CD4-positive, alpha-beta T cell (primary cell): ENCODE data around the gene ATP5MC3. TPM values are rescaled to one million over a fixed set of nuclear protein-coding genes. Genes with fewer than 3 reads are reported as not detected.

Experiments used
- ATAC-seq: fragments of 200-7000 bp; cut with Tn5 transposase; one replicate; pipeline ENCODE4 v1.10.0; 2022; ENCODE audit warnings: mild to moderate bottlenecking; ENCODE audit not compliant: poor library complexity
- CTCF ChIA-PET: fragments of 350-600 bp; sonication (Branson Sonifier 250); formaldehyde crosslinking; loops from one replicate; lab custom pipeline; 2021; ENCODE audit warnings: antibody characterized with exemption, inconsistent platforms; lab: Charles Lee
- POLR2A ChIA-PET: fragments of 350-600 bp; sonication (Branson Sonifier 250); formaldehyde crosslinking; loops from one replicate; lab custom pipeline; 2021; ENCODE audit warnings: antibody characterized with exemption, inconsistent platforms; lab: Charles Lee
- DNase-seq, 14 experiments: peaks; one replicate each; pipeline ENCODE4 v3.0.0-alpha.2; 2013 to 2020; ENCODE audit warnings: mixed read lengths in 2 of 14
- H3K27ac ChIP-seq, 2 donors: one replicate each; pipeline versions ENCODE4 v1.5.1 to v1.7.0; 2013; ENCODE audit warnings: low read length in 2 of 2, low read depth in 1 of 2, mild to moderate bottlenecking in 1 of 2
- H3K27me3 ChIP-seq, 2 experiments: 1 replicate in 1 of 2; 2 replicates in 1 of 2; pipeline versions ENCODE4 v1.6.1 to v1.7.0; 2013; ENCODE audit warnings: low read length in 2 of 2, control low read depth in 1 of 2, mild to moderate bottlenecking in 1 of 2, moderate library complexity in 1 of 2; ENCODE audit not compliant: insufficient read depth in 2 of 2, control insufficient read depth in 1 of 2
- H3K36me3 ChIP-seq: one replicate; pipeline ENCODE4 v1.6.1; 2013; ENCODE audit warnings: low read length, control low read depth; ENCODE audit not compliant: insufficient read depth
- H3K4me1 ChIP-seq: one replicate; pipeline ENCODE4 v1.6.1; 2013; ENCODE audit warnings: low read length, control low read depth; ENCODE audit not compliant: insufficient read depth
- H3K4me3 ChIP-seq: one replicate; pipeline ENCODE4 v1.5.1; 2013; ENCODE audit warnings: mild to moderate bottlenecking, low read length, moderate library complexity
- H3K9me3 ChIP-seq, 2 experiments: 1 replicate in 1 of 2; 2 replicates in 1 of 2; pipeline versions ENCODE4 v1.6.1 to v1.7.0; 2013; ENCODE audit warnings: low read length in 2 of 2, mild to moderate bottlenecking in 2 of 2, control low read depth in 1 of 2, moderate library complexity in 1 of 2; ENCODE audit not compliant: control insufficient read depth in 1 of 2, insufficient read depth in 1 of 2
- H3K27ac Mint-ChIP-seq: one replicate; pipeline ENCODE4 v1.8.0; 2020; ENCODE audit warnings: mixed read lengths
- H3K27me3 Mint-ChIP-seq: one replicate; pipeline ENCODE4 v1.8.0; 2021; ENCODE audit warnings: mixed read lengths
- H3K36me3 Mint-ChIP-seq: one replicate; pipeline ENCODE4 v1.8.0; 2021; ENCODE audit warnings: low read depth, mixed read lengths
- H3K4me1 Mint-ChIP-seq: one replicate; pipeline ENCODE4 v1.8.0; 2021; ENCODE audit warnings: low read depth, mixed read lengths
- H3K4me3 Mint-ChIP-seq: one replicate; pipeline ENCODE4 v1.8.0; 2020; ENCODE audit warnings: mild to moderate bottlenecking, mixed read lengths
- H3K9me3 Mint-ChIP-seq: one replicate; pipeline ENCODE4 v1.8.0; 2020; ENCODE audit warnings: mixed read lengths
- intact Hi-C, 2 experiments: fragments of 100-400 bp; cut with DNase I in 1 of 2; cut with micrococcal nuclease in 1 of 2; formaldehyde crosslinking; loops; one replicate each; pipeline versions ENCODE4 v1.15.1 to v1.9.0; 2023 to 2025; cut with DNase I, micrococcal nuclease
- total RNA-seq, 174 experiments: library from RNA in 2 of 174; stranded (reverse) in 2 of 174; gene quantifications; one replicate each; pipeline ENCODE4 v1.2.3 and lab custom pipeline; 2021 to 2026
- TF ChIP-seq, protein P1 (sequence below): fragments of 200-600 bp; IDR thresholded peaks from one replicate; pipeline ENCODE4 v1.8.0; 2022; ENCODE audit warnings: antibody characterized with exemption, mild to moderate bottlenecking

ATP5MC3 gene
- total RNA-seq, 2 experiments from 2014 or later: 79.5 to 81.6 TPM

DNA sequence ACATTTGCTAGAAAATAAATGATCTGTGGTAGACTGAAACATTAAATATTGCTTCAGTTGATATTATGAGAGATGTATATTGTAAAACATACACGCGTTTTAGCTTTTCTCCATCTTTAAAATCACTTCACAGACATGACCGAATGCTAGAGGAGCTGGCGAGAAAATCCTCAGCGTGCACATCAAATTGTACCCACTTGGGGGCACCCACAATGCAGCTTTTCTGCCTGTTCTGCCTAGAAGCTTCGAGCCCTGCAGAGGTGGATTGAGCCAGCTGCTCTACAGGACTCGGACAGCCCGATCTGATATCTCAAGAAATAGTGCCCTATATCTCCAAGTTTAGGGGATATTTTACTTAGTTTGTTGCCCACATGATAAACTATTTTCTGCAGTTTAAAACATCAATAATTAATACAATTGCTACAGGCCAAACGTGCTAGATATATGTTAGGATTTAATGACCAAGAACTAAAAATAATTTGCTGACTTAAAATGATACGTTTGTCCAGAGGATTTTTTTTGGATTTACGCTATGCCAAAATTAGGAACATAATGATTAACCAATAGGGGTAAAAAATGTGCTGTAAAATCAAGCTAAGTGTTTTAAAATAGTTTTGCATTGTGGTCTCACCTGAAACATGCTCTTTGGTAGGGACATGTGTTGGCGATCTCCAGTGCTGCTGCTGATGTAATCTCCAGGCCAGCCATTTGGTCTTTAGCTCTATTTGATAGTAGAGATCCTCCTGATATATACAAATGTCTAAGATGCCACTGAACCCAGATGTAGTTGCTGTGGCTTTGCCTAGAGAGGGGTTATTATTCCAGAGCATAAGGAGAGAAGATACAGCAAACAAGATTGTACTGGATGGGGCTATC, 22.3 kb upstream of the ATP5MC3 start:
- H3K36me3 Mint-ChIP-seq: no peaks in the 10 kb centered on the region
- intact Hi-C loops: loop anchor here in 1 of 2 experiments (5.0 kb wide), 1 partner anchor 52 kb away; no protein-coding TSS in a partner anchor
- TF ChIP-seq, protein P1, sequence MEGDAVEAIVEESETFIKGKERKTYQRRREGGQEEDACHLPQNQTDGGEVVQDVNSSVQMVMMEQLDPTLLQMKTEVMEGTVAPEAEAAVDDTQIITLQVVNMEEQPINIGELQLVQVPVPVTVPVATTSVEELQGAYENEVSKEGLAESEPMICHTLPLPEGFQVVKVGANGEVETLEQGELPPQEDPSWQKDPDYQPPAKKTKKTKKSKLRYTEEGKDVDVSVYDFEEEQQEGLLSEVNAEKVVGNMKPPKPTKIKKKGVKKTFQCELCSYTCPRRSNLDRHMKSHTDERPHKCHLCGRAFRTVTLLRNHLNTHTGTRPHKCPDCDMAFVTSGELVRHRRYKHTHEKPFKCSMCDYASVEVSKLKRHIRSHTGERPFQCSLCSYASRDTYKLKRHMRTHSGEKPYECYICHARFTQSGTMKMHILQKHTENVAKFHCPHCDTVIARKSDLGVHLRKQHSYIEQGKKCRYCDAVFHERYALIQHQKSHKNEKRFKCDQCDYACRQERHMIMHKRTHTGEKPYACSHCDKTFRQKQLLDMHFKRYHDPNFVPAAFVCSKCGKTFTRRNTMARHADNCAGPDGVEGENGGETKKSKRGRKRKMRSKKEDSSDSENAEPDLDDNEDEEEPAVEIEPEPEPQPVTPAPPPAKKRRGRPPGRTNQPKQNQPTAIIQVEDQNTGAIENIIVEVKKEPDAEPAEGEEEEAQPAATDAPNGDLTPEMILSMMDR: peak; percentile 47

DNA sequence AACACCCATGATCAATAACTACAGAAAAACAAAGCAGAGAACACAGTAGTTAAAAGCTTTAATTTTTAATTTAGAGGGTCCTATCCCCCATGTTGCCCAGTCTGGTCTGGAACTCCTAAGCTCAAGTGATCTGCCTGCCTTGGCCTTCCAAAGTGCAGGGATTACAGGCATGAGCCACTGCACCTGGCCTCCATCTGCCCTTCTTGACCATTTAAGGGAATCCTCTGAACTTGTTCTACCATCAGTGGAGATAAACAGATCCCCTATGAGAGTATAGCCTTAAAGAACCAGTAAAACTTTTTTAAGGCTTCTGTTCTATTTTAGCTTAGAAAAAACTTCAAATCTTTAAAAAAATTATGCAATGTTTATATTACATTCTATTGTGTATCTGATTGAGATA, 13.5 kb upstream of the ATP5MC3 start:
- Histone ChIP-seq H3K9me3 (peaks cover 0 to 5% of the 10 kb centered on the region in 2 experiments), H3K4me1 (no peaks in the 10 kb centered on the region), H3K36me3 (no peaks in the 10 kb centered on the region), H3K27ac (no peak overlapping the region), H3K27me3 (peaks cover 0 to 19% of the 10 kb centered on the region in 2 experiments), H3K4me3 (no peak overlapping the region)
- H3K4me1 Mint-ChIP-seq: no peaks in the 10 kb centered on the region
- ATAC-seq: no peak
- no peak overlapping the region for H3K27ac Mint-ChIP-seq
- peaks cover 69% of the 10 kb centered on the region for H3K27me3 Mint-ChIP-seq
- H3K36me3 Mint-ChIP-seq: no peaks in the 10 kb centered on the region
- H3K9me3 Mint-ChIP-seq: peaks cover 5% of the 10 kb centered on the region
- intact Hi-C loops: no loop called here
- no peak overlapping the region for H3K4me3 Mint-ChIP-seq
- TF ChIP-seq, protein P1: no peak
- no peak for DNase-seq
- ChIA-PET CTCF (no interaction called here), POLR2A (no interaction called here)

More for the DNA sequence above, 22.3 kb upstream of the ATP5MC3 start:
- Mint-ChIP-seq H3K4me1 (peaks cover 6% of the 10 kb centered on the region), H3K4me3 (no peak overlapping the region), H3K27me3 (peaks cover 32% of the 10 kb centered on the region), H3K27ac (no peak overlapping the region), H3K9me3 (peaks cover 2% of the 10 kb centered on the region)
- DNase-seq (peak in 13 of 14 experiments; percentile 4 to 60 (median 28)), ATAC-seq (peak; percentile 67)
- peaks cover 0 to 5% of the 10 kb centered on the region in 2 experiments for H3K9me3 ChIP-seq
- H3K27me3 ChIP-seq: peaks cover 0 to 3% of the 10 kb centered on the region in 2 experiments
- no peak overlapping the region for H3K27ac ChIP-seq
- POLR2A ChIA-PET: interaction anchor here (0.9 kb wide), 1 partner anchor 35 kb away, joined by 4 read pairs; no protein-coding TSS in a partner anchor
- H3K36me3 ChIP-seq: no peaks in the 10 kb centered on the region
- no peak overlapping the region for H3K4me3 ChIP-seq
- H3K4me1 ChIP-seq: no peaks in the 10 kb centered on the region
- CTCF ChIA-PET: no interaction called here

DNA sequence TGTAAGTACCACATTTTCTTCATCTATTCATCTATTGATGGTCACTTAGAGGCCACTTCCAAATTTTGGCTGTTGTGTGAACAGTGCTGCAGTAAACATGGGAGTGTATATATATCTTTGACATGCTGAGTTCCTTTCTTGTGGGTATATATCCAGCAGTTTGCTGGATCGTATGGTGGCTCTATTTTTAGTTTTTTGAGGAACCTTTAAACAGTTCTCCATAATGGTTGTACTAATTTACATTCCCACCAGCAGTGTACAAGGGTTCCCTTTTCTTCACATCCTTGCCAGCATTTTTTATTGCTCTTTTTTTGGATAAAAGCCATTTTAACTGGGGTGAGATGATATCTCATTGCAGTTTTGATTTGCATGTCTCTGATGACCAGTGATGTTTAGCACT, 7.3 kb upstream of the ATP5MC3 start:
- DNase-seq (no peak), ATAC-seq (no peak)
- Histone ChIP-seq H3K36me3 (no peaks in the 10 kb centered on the region), H3K9me3 (no peaks in the 10 kb centered on the region), H3K4me1 (no peaks in the 10 kb centered on the region), H3K27ac (no peak overlapping the region), H3K4me3 (no peak overlapping the region), H3K27me3 (peaks cover 0 to 6% of the 10 kb centered on the region in 2 experiments)
- Mint-ChIP-seq H3K4me1 (no peaks in the 10 kb centered on the region), H3K27ac (no peak overlapping the region), H3K27me3 (peaks cover 42% of the 10 kb centered on the region), H3K36me3 (no peaks in the 10 kb centered on the region), H3K9me3 (peaks cover 3% of the 10 kb centered on the region), H3K4me3 (no peak overlapping the region)
- ChIA-PET POLR2A (no interaction called here), CTCF (no interaction called here)
- intact Hi-C loops: loop anchor here in 1 of 2 experiments (5.0 to 10.0 kb wide), 2 partner anchors 76 to 816 kb away; partner anchors contain the start of gene LNPK
- TF ChIP-seq, protein P1: no peak
